HG03378 (cell line): ENCODE data around the gene LITAFD.

ENCODE experiments used
- ATAC-seq: cut with Tn5 transposase; IDR thresholded peaks from one replicate; pipeline ENCODE4 v1.9.1; 2021; ENCODE audit warnings: mild to moderate bottlenecking, moderate library complexity; ENCODE audit not compliant: unreplicated experiment

The LITAFD gene

GRCh38 chr16:8919089-8919933 is 37.2 kb downstream of the LITAFD start:
- ATAC-seq, result no peak

- no peak for ATAC-seq
Observed at GRCh38 chr16:8919934-8920462, 37.8 kb downstream of the LITAFD start.

GRCh38 chr16:8920645-8921346 is 38.6 kb downstream of the LITAFD start:
- ATAC-seq, result no peak

- no peak for ATAC-seq
Observed at GRCh38 chr16:8921347-8921984, 39.3 kb downstream of the LITAFD start.

- no peak for ATAC-seq
Observed at GRCh38 chr16:8923199-8923598, 41.0 kb downstream of the LITAFD start.

- no peak for ATAC-seq
Observed at GRCh38 chr16:8924214-8924613, 42.1 kb downstream of the LITAFD start.

- ATAC-seq, result no peak
Observed at GRCh38 chr16:8925455-8925854, 43.3 kb downstream of the LITAFD start.

- ATAC-seq, result no peak
Observed at GRCh38 chr16:8926827-8927226, 44.7 kb downstream of the LITAFD start.

GRCh38 chr16:8928467-8928957 is 46.4 kb downstream of the LITAFD start:
- no peak for ATAC-seq

- ATAC-seq, result no peak
Observed at GRCh38 chr16:8929086-8929748, 47.1 kb downstream of the LITAFD start.

- no peak for ATAC-seq
Observed at GRCh38 chr16:8931859-8932258, 49.7 kb downstream of the LITAFD start.

- ATAC-seq, result no peak
Observed at GRCh38 chr16:8934601-8935000, 52.5 kb downstream of the LITAFD start.
